NCI-H510A treated with DMSO at 0.1 percent for 48 hours (cell line): ENCODE measurements around the gene GLYR1.

Source experiments
- DNase-seq: peaks from one replicate; lab custom pipeline; 2025; lab: John Stamatoyannopoulos, UW

The GLYR1 gene

GRCh38 chr16:4763791-4764190 is 83.3 kb downstream of the GLYR1 start:
- DNase-seq = no peak

- DNase-seq = no peak
These were observed 84.9 kb downstream of the GLYR1 start for GRCh38 chr16:4762205-4762604.

GRCh38 chr16:4760221-4760910 is 86.7 kb downstream of the GLYR1 start:
- no peak for DNase-seq

GRCh38 chr16:4755687-4756086 is 91.4 kb downstream of the GLYR1 start:
- no peak for DNase-seq

- DNase-seq = no peak
These were observed 92.2 kb downstream of the GLYR1 start for GRCh38 chr16:4754865-4755264.

- no peak for DNase-seq
These were observed 93.9 kb downstream of the GLYR1 start for GRCh38 chr16:4753227-4753626.
